Neural cell (in vitro differentiated cells): ENCODE measurements around the gene CMTR2. TPM values are rescaled to one million over a fixed set of nuclear protein-coding genes. Genes with fewer than 3 reads are reported as not detected.
"Not testable (repeated sequence)": the region's sequence is repeated elsewhere in the genome, so short reads cannot be mapped to it uniquely, and the experiment has no call there.

Experiments
- H2AFZ ChIP-seq: fragments of 200-600, 300-800 bp; sonication (generic), shearing (Covaris generic); 2 replicates; pipeline ENCODE4 v1.6.0; 2014; ENCODE audit warnings: low read depth, mild to moderate bottlenecking, antibody characterized with exemption, low read length, moderate library complexity
- H3F3A ChIP-seq: fragments of 200-600 bp; shearing (Covaris generic); 2 replicates; pipeline ENCODE4 v1.6.1; 2016; ENCODE audit warnings: mild to moderate bottlenecking, moderate library complexity, mixed read lengths, antibody characterized with exemption, low read length; ENCODE audit not compliant: insufficient read depth, poor library complexity, severe bottlenecking
- H3K27ac ChIP-seq: fragments of 200-600, 300-800 bp; sonication (generic), shearing (Covaris generic); 2 replicates; pipeline ENCODE4 v1.5.1; 2014; ENCODE audit warnings: mild to moderate bottlenecking, low read length, moderate library complexity
- H3K27me3 ChIP-seq: fragments of 300-800, 200-600 bp; sonication (generic), shearing (Covaris generic); 2 replicates; pipeline ENCODE4 v1.6.0; 2014; ENCODE audit warnings: mild to moderate bottlenecking, low read depth, low read length, moderate library complexity; ENCODE audit not compliant: insufficient read depth
- H3K36me3 ChIP-seq: fragments of 300-800, 200-600 bp; sonication (generic), shearing (Covaris generic); 2 replicates; pipeline ENCODE4 v1.5.1; 2014; ENCODE audit warnings: mild to moderate bottlenecking, antibody characterized with exemption, low read length, moderate library complexity; ENCODE audit not compliant: insufficient read depth
- H3K4me2 ChIP-seq: fragments of 300-800, 200-600 bp; sonication (generic), shearing (Covaris generic); 2 replicates; pipeline ENCODE4 v1.6.0; 2014; ENCODE audit warnings: mild to moderate bottlenecking, low read length
- H3K4me3 ChIP-seq: fragments of 300-800, 200-600 bp; sonication (generic), shearing (Covaris generic); 2 replicates; pipeline ENCODE4 v1.5.1; 2014; ENCODE audit warnings: mild to moderate bottlenecking, low read length, moderate library complexity
- H3K79me2 ChIP-seq: fragments of 200-600 bp; shearing (Covaris generic); replicated peaks from 2 replicates; pipeline ENCODE4 v1.6.0; 2014; ENCODE audit warnings: mild to moderate bottlenecking, low read length, moderate library complexity; ENCODE audit not compliant: insufficient read depth
- H3K9ac ChIP-seq: fragments of 300-800, 200-600 bp; sonication (generic), shearing (Covaris generic); 2 replicates; pipeline ENCODE4 v1.6.1; 2016; ENCODE audit warnings: mild to moderate bottlenecking, low read length, mixed read lengths
- H3K9me2 ChIP-seq: fragments of 200-600 bp; shearing (Covaris generic); 2 replicates; pipeline ENCODE4 v1.6.1; 2016; ENCODE audit warnings: mild to moderate bottlenecking, low read length, mixed read lengths; ENCODE audit not compliant: insufficient read depth
- H3K9me3 ChIP-seq: fragments of 200-600, 300-800 bp; sonication (generic), shearing (Covaris generic); 2 replicates; pipeline ENCODE4 v1.6.1; 2016; ENCODE audit warnings: mild to moderate bottlenecking, mixed run types, low read length, moderate library complexity, mixed read lengths
- H4K20me1 ChIP-seq: fragments of 200-600 bp; shearing (Covaris generic); 2 replicates; pipeline ENCODE4 v1.6.1; 2016; ENCODE audit warnings: mild to moderate bottlenecking, mixed run types; ENCODE audit not compliant: insufficient read depth
- CTCF ChIP-seq: fragments of 450-650 bp; IDR thresholded peaks from 2 replicates; pipeline ENCODE4 v1.5.1; 2014; ENCODE audit warnings: antibody characterized with exemption, mild to moderate bottlenecking, moderate library complexity; ENCODE audit not compliant: poor library complexity, severe bottlenecking
- EP300 ChIP-seq: fragments of 450-650 bp; conservative IDR thresholded peaks from 2 replicates; pipeline ENCODE4 v1.6.1; 2014; ENCODE audit warnings: antibody characterized with exemption, mild to moderate bottlenecking, moderate library complexity; ENCODE audit not compliant: poor library complexity, severe bottlenecking
- MXI1 ChIP-seq: fragments of 450-650 bp; conservative IDR thresholded peaks from 2 replicates; pipeline ENCODE4 v1.6.1; 2014; ENCODE audit warnings: antibody characterized with exemption, mild to moderate bottlenecking; ENCODE audit not compliant: poor library complexity, severe bottlenecking
- POLR2AphosphoS5 ChIP-seq: IDR thresholded peaks from 2 replicates; pipeline ENCODE4 v1.6.1; 2012
- REST ChIP-seq: IDR thresholded peaks from 2 replicates; pipeline ENCODE4 v1.6.1; 2012; ENCODE audit warnings: borderline replicate concordance
- SMC3 ChIP-seq: fragments of 450-650 bp; conservative IDR thresholded peaks from 2 replicates; pipeline ENCODE4 v1.6.1; 2014; ENCODE audit warnings: antibody characterized with exemption, mild to moderate bottlenecking, moderate library complexity; ENCODE audit not compliant: poor library complexity
- TAF1 ChIP-seq: IDR thresholded peaks from 2 replicates; pipeline ENCODE4 v1.6.1; 2012; ENCODE audit warnings: low read depth
- polyA plus RNA-seq: library from polyadenylated mRNA; depleted of rRNA; stranded (reverse); fragments of >200 nt; gene quantifications from 2 replicates; pipeline ENCODE4 v1.2.3, GENCODE V29; 2014

The CMTR2 gene
- polyA plus RNA-seq, 1 donor from 2014 or later = 46.9 TPM

- Histone ChIP-seq H3K9me3 (no peaks in the 10 kb centered on the region), H3K27ac (no peak overlapping the region), H4K20me1 (no peaks in the 10 kb centered on the region), H3K9ac (no peak overlapping the region), H2AFZ (no peak overlapping the region), H3K9me2 (no peaks in the 10 kb centered on the region), H3K36me3 (no peaks in the 10 kb centered on the region), H3K27me3 (no peaks in the 10 kb centered on the region), H3K4me2 (no peak overlapping the region), H3F3A (no peaks in the 10 kb centered on the region), H3K79me2 (no peaks in the 10 kb centered on the region), H3K4me3 (no peak overlapping the region)
- no peak for TF ChIP-seq REST
Observed at GRCh38 chr16:71295950-71296349, 6.7 kb upstream of the CMTR2 start.

GRCh38 chr16:71293919-71294318, 4.7 kb upstream of the CMTR2 start:
- Histone ChIP-seq H3K27ac (no peak overlapping the region), H3K4me2 (no peak overlapping the region), H3F3A (no peaks in the 10 kb centered on the region), H3K36me3 (no peaks in the 10 kb centered on the region), H3K79me2 (peaks cover under 1% of the 10 kb centered on the region), H3K27me3 (no peaks in the 10 kb centered on the region), H3K4me3 (no peak overlapping the region), H3K9me2 (no peaks in the 10 kb centered on the region), H3K9me3 (no peaks in the 10 kb centered on the region), H2AFZ (no peak overlapping the region), H4K20me1 (no peaks in the 10 kb centered on the region), H3K9ac (no peak overlapping the region)
- TF ChIP-seq EP300 (no peak), SMC3 (no peak)

GRCh38 chr16:71292095-71292494, 2.9 kb upstream of the CMTR2 start:
- not testable (repeated sequence) for H3K27me3 ChIP-seq, H3K27ac ChIP-seq, H3K4me3 ChIP-seq, H2AFZ ChIP-seq, H3K36me3 ChIP-seq, H3K4me2 ChIP-seq, H3K9me3 ChIP-seq, H3K9me2 ChIP-seq, H3F3A ChIP-seq, H3K9ac ChIP-seq, H4K20me1 ChIP-seq
- peaks cover 17% of the 10 kb centered on the region for H3K79me2 ChIP-seq

- H3K27me3 ChIP-seq = no peaks in the 10 kb centered on the region
- H3K4me2 ChIP-seq = peak overlapping the region; percentile 41
- H3K9me2 ChIP-seq = no peaks in the 10 kb centered on the region
- peaks cover 17% of the 10 kb centered on the region for H3K79me2 ChIP-seq
- no peaks in the 10 kb centered on the region for H3K9me3 ChIP-seq
- H3K4me3 ChIP-seq = peak overlapping the region; percentile 92
- peak overlapping the region; percentile 87 for H3K9ac ChIP-seq
- H3K27ac ChIP-seq = peak overlapping the region; percentile 84
- H3K36me3 ChIP-seq = peaks cover 6% of the 10 kb centered on the region
- no peaks in the 10 kb centered on the region for H4K20me1 ChIP-seq
- no peak overlapping the region for H2AFZ ChIP-seq
- TF ChIP-seq EP300 = no peak
- TF ChIP-seq SMC3 = no peak
- no peak for TF ChIP-seq CTCF
- no peak for TF ChIP-seq TAF1
- no peak for TF ChIP-seq REST
- no peak for TF ChIP-seq POLR2AphosphoS5
- no peak for TF ChIP-seq MXI1
- no peaks in the 10 kb centered on the region for H3F3A ChIP-seq
Observed at GRCh38 chr16:71289732-71290062, 495 bp upstream of the CMTR2 start.
